Measurements from ENCODE around the gene PRPSAP1.

DNA sequence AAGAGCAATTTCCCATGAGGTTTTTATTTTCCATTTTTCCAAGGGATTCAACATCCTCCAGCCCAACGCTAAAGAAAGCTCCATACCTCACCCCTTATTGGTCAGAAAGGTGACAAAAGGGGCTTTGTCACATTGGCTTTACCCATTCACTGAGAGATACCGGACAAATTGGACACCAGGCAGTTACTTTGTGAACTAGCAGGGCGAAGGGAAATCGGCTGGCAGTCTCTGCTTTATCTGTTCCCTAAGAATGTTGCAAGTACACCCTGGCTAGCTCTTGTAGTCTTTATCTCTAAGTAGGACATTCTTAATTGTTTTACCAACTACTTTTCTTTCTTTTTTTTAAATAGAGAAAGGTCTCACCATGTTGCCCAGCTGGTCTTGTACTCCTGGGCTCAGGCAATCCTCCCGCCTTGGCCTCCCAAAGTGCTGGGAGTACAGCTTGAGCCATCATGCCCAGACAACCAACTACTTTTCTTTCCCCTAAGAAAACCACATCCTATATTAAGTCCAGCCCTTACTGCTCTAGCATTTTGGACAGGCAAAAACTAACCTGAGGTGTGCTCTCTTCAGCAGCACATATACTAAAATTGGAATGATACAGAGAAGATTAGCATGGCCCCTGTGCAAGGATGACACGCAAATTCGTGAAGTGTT is 16.8 kb downstream of the PRPSAP1 start:
- no peak for TF ChIP-seq POLR2A (IDR thresholded peaks at IDR 0.05)
- TF ChIP-seq, protein P1, sequence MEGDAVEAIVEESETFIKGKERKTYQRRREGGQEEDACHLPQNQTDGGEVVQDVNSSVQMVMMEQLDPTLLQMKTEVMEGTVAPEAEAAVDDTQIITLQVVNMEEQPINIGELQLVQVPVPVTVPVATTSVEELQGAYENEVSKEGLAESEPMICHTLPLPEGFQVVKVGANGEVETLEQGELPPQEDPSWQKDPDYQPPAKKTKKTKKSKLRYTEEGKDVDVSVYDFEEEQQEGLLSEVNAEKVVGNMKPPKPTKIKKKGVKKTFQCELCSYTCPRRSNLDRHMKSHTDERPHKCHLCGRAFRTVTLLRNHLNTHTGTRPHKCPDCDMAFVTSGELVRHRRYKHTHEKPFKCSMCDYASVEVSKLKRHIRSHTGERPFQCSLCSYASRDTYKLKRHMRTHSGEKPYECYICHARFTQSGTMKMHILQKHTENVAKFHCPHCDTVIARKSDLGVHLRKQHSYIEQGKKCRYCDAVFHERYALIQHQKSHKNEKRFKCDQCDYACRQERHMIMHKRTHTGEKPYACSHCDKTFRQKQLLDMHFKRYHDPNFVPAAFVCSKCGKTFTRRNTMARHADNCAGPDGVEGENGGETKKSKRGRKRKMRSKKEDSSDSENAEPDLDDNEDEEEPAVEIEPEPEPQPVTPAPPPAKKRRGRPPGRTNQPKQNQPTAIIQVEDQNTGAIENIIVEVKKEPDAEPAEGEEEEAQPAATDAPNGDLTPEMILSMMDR (IDR thresholded peaks at IDR 0.05): no peak
